Right lobe of liver (tissue), 6 donors: ENCODE results near the gene CFAP92. TPM values are rescaled to one million over a fixed set of nuclear protein-coding genes. Genes with fewer than 3 reads are reported as not detected.
A peak's percentile ranks its signal among the peaks of the same experiment; 100 is the strongest.

ENCODE experiments used
- ATAC-seq, 4 donors: fragments of 200-7000 bp; cut with Tn5 transposase; one replicate each; pipeline ENCODE4 v1.9.1; 2020; ENCODE audit warnings: mild to moderate bottlenecking in 4 of 4, moderate library complexity in 4 of 4
- DNase-seq, 3 donors: peaks; one replicate each; pipeline ENCODE4 v3.0.0-alpha.2; 2020
- H3K27ac ChIP-seq, 3 donors: fragments of 200-600 bp; one replicate each; pipeline ENCODE4 v1.8.0; 2022
- H3K27me3 ChIP-seq, 2 donors: fragments of 200-600 bp; one replicate each; pipeline ENCODE4 v1.8.0; 2022
- H3K36me3 ChIP-seq, 4 donors: fragments of 200-600 bp; sonication (generic) in 1 of 4; one replicate each; pipeline versions ENCODE4 v1.5.1 to v1.8.0; 2017 to 2022; ENCODE audit warnings: control low read depth in 1 of 4
- H3K4me1 ChIP-seq, 4 donors: fragments of 200-600 bp; sonication (generic) in 1 of 4; one replicate each; pipeline versions ENCODE4 v1.5.1 to v1.8.0; 2017 to 2022; ENCODE audit warnings: control low read depth in 1 of 4
- H3K4me3 ChIP-seq, 3 donors: fragments of 200-600 bp; one replicate each; pipeline ENCODE4 v1.8.0; 2022
- H3K9me3 ChIP-seq, 4 donors: fragments of 200-600 bp; sonication (generic) in 1 of 4; one replicate each; pipeline versions ENCODE4 v1.5.1 to v1.8.0; 2017 to 2022; ENCODE audit warnings: control low read depth in 1 of 4
- CTCF ChIP-seq, 4 donors: fragments of 200-600 bp in 3 of 4; fragments of 450-650 bp in 1 of 4; IDR thresholded peaks; one replicate each; pipeline versions ENCODE4 v1.5.1 to v1.8.0; 2016 to 2022; ENCODE audit warnings: antibody characterized with exemption in 4 of 4, mild to moderate bottlenecking in 2 of 4
- POLR2A ChIP-seq: fragments of 450-650 bp; IDR thresholded peaks from one replicate; pipeline ENCODE4 v1.6.1; 2017; ENCODE audit warnings: antibody characterized with exemption, mild to moderate bottlenecking
- WGBS: methylation state at CpG from one replicate; pipeline ENCODE4 v1.1.6; 2018; ENCODE audit warnings: low coverage, low lambda C conversion rate; ENCODE audit not compliant: insufficient coverage; ENCODE audit errors: missing lambda C conversion rate; 5-methylcytosine and 5-hydroxymethylcytosine counted together
- intact Hi-C, 2 donors: fragments of 100-400 bp; cut with DNase I; formaldehyde crosslinking; loops; one replicate each; pipeline versions ENCODE4 v1.11.2 to v1.14.1; 2022
- total RNA-seq, 6 experiments: library from RNA; depleted of rRNA in 2 of 6; stranded (reverse); fragments of >200 nt in 2 of 6; fragmentation: NEBNext Ultra II Directional in 3 of 6; extraction: Animal tissue kit (Norgen Biotek cat#: 25700) in 3 of 6; gene quantifications; one replicate each; pipeline versions ENCODE4 v1.1.0 to v1.2.4, GENCODE V29; 2016 to 2023
- donor health status: DM: no; HTN: yes; CAD: no.
- donor health status: DM: no; HTN: no; CAD: no.
- donor health status: DM: no; HTN: no; CAD: no.
- donor health status: DM: no; HTN: yes; CAD: no.
- donor health status: DM: no; HTN: yes; CAD: no.

CFAP92 gene
- total RNA-seq, 6 experiments from 2014 or later, result 0.05 to 0.21 (median 0.08) TPM; not detected in 2

- H3K9me3 ChIP-seq, result no peaks in the 10 kb centered on the region
- TF ChIP-seq POLR2A, result no peak
- no peak for TF ChIP-seq CTCF (IDR thresholded peaks at IDR 0.05)
- WGBS, result 61% methylated on average over 5 of the region's 5 CpGs
- DNase-seq (no peak), ATAC-seq (peak in 1 of 4 donors; percentile 20)
- no peaks in the 10 kb centered on the region for H3K36me3 ChIP-seq
- no peak overlapping the region for H3K4me3 ChIP-seq
- peaks cover 0 to 3% (median 0%) of the 10 kb centered on the region in 4 donors for H3K4me1 ChIP-seq
- H3K27me3 ChIP-seq, result no peaks in the 10 kb centered on the region
- intact Hi-C loops, result no loop called here
- no peak overlapping the region for H3K27ac ChIP-seq
Observed at GRCh38 chr3:128973988-128974564, 19.8 kb downstream of the CFAP92 start.

DNA sequence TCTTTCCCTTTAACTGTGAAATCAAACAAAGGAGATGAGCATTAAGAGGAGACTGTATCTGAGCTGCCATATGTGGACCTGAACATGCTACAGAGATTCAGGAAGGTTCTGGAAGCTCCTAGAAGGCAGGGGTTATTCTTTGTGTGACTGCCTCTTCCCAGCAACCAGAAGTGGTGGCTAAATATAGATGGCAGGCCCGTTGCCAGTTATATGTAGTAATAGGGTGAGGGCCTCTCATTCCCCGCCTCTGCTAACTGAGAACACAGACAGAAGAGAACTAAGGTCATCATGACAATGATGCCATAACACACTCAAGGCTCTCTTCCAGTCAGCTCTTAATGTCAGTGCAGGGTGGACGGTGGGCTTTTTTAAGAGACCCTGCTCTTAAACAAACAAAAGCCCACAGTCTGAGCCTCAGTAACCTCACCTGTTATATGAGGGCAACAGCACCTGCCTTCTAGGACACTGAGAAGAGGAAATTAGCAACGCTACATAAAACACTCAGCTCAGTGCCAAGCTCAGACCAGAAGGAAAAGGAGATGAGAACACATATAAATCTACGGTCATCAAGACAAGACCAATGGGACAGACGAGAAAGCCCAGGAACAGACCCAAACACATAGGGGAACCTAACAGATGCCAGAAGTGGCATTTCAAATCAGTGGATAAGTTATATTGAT lies 22.3 kb downstream of the CFAP92 start:
- no peaks in the 10 kb centered on the region for H3K9me3 ChIP-seq
- no peaks in the 10 kb centered on the region for H3K36me3 ChIP-seq
- DNase-seq, result no peak
- no peak overlapping the region for H3K27ac ChIP-seq
- H3K4me3 ChIP-seq, result no peak overlapping the region
- TF ChIP-seq POLR2A (no peak), CTCF (IDR thresholded peaks at IDR 0.05) (no peak)
- no peaks in the 10 kb centered on the region for H3K27me3 ChIP-seq
- intact Hi-C loops, result no loop called here
- 70% methylated on average over 6 of the region's 6 CpGs for WGBS
- ATAC-seq, result peak in 2 of 4 donors; percentile 20 to 55
- peaks cover 0 to 3% (median 0%) of the 10 kb centered on the region in 4 donors for H3K4me1 ChIP-seq

DNA sequence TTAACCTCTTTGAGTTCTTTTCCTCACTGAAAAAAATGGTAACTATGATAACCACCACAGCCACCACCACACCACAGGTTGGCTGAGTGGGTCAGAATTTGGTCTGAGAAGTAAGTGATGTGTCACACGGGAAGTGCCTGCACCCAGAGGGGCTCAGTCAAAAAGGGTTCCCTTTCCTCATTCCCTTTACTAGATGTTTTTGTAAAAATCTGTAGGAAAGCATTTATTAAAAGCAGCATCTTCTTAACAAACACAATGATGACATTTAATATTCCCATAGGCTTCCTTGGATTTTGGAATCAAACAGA lies 23.2 kb downstream of the CFAP92 start:
- ATAC-seq, result peak in 1 of 4 donors; percentile 20
- H3K27ac ChIP-seq, result no peak overlapping the region
- intact Hi-C loops, result no loop called here

GRCh38 chr3:128969993-128970739 lies 23.7 kb downstream of the CFAP92 start:
- Histone ChIP-seq H3K36me3 (no peaks in the 10 kb centered on the region), H3K27me3 (no peaks in the 10 kb centered on the region), H3K27ac (no peak overlapping the region), H3K4me3 (no peak overlapping the region), H3K4me1 (peaks cover 0 to 3% (median 0%) of the 10 kb centered on the region in 4 donors), H3K9me3 (no peaks in the 10 kb centered on the region)
- intact Hi-C loops, result no loop called here
- TF ChIP-seq POLR2A, result no peak
- TF ChIP-seq CTCF (IDR thresholded peaks at IDR 0.05), result peak; percentile 77 to 88 (median 86)
- ATAC-seq (peak; percentile 68 to 84 (median 80)), DNase-seq (no peak)
- 5% methylated on average over 12 of the region's 12 CpGs for WGBS

More for the DNA sequence above, 23.2 kb downstream of the CFAP92 start:
- Histone ChIP-seq H3K9me3 (no peaks in the 10 kb centered on the region), H3K36me3 (no peaks in the 10 kb centered on the region), H3K4me1 (peaks cover 0 to 3% (median 0%) of the 10 kb centered on the region in 4 donors), H3K4me3 (no peak overlapping the region), H3K27me3 (no peaks in the 10 kb centered on the region)
- TF ChIP-seq POLR2A (no peak), CTCF (IDR thresholded peaks at IDR 0.05) (no peak)
- 20% methylated on average over 1 of the region's 1 CpG for WGBS
- DNase-seq, result no peak
